ENCODE data around the gene RGMA.

Gene RGMA

GRCh38 chr15:93088981-93089726 lies at the start of gene RGMA:
Gene RGMA, minus strand, starts transcription at chr15:93089211. Its CDS starts 279 bp downstream, at chr15:93088932.
- Histone ChIP-seq H3K4me1 (ENCODE audit: control insufficient read depth in 1 of 2, insufficient read depth in 2 of 2, low read length in 2 of 2) (peaks cover 0 to 12% of the 10 kb centered on the region in 2 donors), H3K9me3 (ENCODE audit: control insufficient read depth in 1 of 2, low read length in 2 of 2) (no peaks in the 10 kb centered on the region), H3K36me3 (ENCODE audit: control insufficient read depth in 1 of 2, insufficient read depth in 2 of 2, low read length in 2 of 2) (no peaks in the 10 kb centered on the region), H3K4me3 (ENCODE audit: low read depth in 1 of 2, low read length in 2 of 2) (peak within 1 kb of the TSS; percentile 66 to 85), H3K27me3 (ENCODE audit: low read depth, low read length) (peaks cover 22% of the 10 kb centered on the region), H3K27ac (ENCODE audit: low read length) (no peak within 1 kb of the TSS)

- no peaks in the 10 kb centered on the region for H3K27me3 ChIP-seq (ENCODE audit: low read depth, low read length)
- no peaks in the 10 kb centered on the region for H3K9me3 ChIP-seq (ENCODE audit: control insufficient read depth in 1 of 2, low read length in 2 of 2)
- no peak overlapping the region for H3K27ac ChIP-seq (ENCODE audit: low read length)
- no peak overlapping the region for H3K4me3 ChIP-seq (ENCODE audit: low read depth in 1 of 2, low read length in 2 of 2)
- no peaks in the 10 kb centered on the region for H3K36me3 ChIP-seq (ENCODE audit: control insufficient read depth in 1 of 2, insufficient read depth in 2 of 2, low read length in 2 of 2)
- H3K4me1 ChIP-seq (ENCODE audit: control insufficient read depth in 1 of 2, insufficient read depth in 2 of 2, low read length in 2 of 2), result no peaks in the 10 kb centered on the region
These were observed 47.6 kb upstream of the RGMA start for GRCh38 chr15:93136606-93137005.

- H3K27ac ChIP-seq (ENCODE audit: low read length), result no peak overlapping the region
- H3K36me3 ChIP-seq (ENCODE audit: control insufficient read depth in 1 of 2, insufficient read depth in 2 of 2, low read length in 2 of 2), result no peaks in the 10 kb centered on the region
- H3K4me1 ChIP-seq (ENCODE audit: control insufficient read depth in 1 of 2, insufficient read depth in 2 of 2, low read length in 2 of 2), result no peaks in the 10 kb centered on the region
- H3K27me3 ChIP-seq (ENCODE audit: low read depth, low read length), result no peaks in the 10 kb centered on the region
- no peak overlapping the region for H3K4me3 ChIP-seq (ENCODE audit: low read depth in 1 of 2, low read length in 2 of 2)
- no peaks in the 10 kb centered on the region for H3K9me3 ChIP-seq (ENCODE audit: control insufficient read depth in 1 of 2, low read length in 2 of 2)
These were observed 47.0 kb upstream of the RGMA start for GRCh38 chr15:93135997-93136397.

- Histone ChIP-seq H3K36me3 (ENCODE audit: control insufficient read depth in 1 of 2, insufficient read depth in 2 of 2, low read length in 2 of 2) (no peaks in the 10 kb centered on the region), H3K4me1 (ENCODE audit: control insufficient read depth in 1 of 2, insufficient read depth in 2 of 2, low read length in 2 of 2) (no peaks in the 10 kb centered on the region), H3K27me3 (ENCODE audit: low read depth, low read length) (no peaks in the 10 kb centered on the region), H3K4me3 (ENCODE audit: low read depth in 1 of 2, low read length in 2 of 2) (no peak overlapping the region), H3K27ac (ENCODE audit: low read length) (no peak overlapping the region), H3K9me3 (ENCODE audit: control insufficient read depth in 1 of 2, low read length in 2 of 2) (no peaks in the 10 kb centered on the region)
These were observed 46.4 kb upstream of the RGMA start for GRCh38 chr15:93135459-93135858.

GRCh38 chr15:93131485-93132095 lies 42.6 kb upstream of the RGMA start:
- Histone ChIP-seq H3K4me3 (ENCODE audit: low read depth in 1 of 2, low read length in 2 of 2) (no peak overlapping the region), H3K27ac (ENCODE audit: low read length) (no peak overlapping the region), H3K4me1 (ENCODE audit: control insufficient read depth in 1 of 2, insufficient read depth in 2 of 2, low read length in 2 of 2) (no peaks in the 10 kb centered on the region), H3K36me3 (ENCODE audit: control insufficient read depth in 1 of 2, insufficient read depth in 2 of 2, low read length in 2 of 2) (no peaks in the 10 kb centered on the region), H3K27me3 (ENCODE audit: low read depth, low read length) (no peaks in the 10 kb centered on the region), H3K9me3 (ENCODE audit: control insufficient read depth in 1 of 2, low read length in 2 of 2) (no peaks in the 10 kb centered on the region)

- no peaks in the 10 kb centered on the region for H3K4me1 ChIP-seq (ENCODE audit: control insufficient read depth in 1 of 2, insufficient read depth in 2 of 2, low read length in 2 of 2)
- H3K9me3 ChIP-seq (ENCODE audit: control insufficient read depth in 1 of 2, low read length in 2 of 2), result no peaks in the 10 kb centered on the region
- no peaks in the 10 kb centered on the region for H3K27me3 ChIP-seq (ENCODE audit: low read depth, low read length)
- no peaks in the 10 kb centered on the region for H3K36me3 ChIP-seq (ENCODE audit: control insufficient read depth in 1 of 2, insufficient read depth in 2 of 2, low read length in 2 of 2)
- H3K4me3 ChIP-seq (ENCODE audit: low read depth in 1 of 2, low read length in 2 of 2), result no peak overlapping the region
- no peak overlapping the region for H3K27ac ChIP-seq (ENCODE audit: low read length)
These were observed 40.9 kb upstream of the RGMA start for GRCh38 chr15:93129702-93130488.

GRCh38 chr15:93127286-93127685 lies 38.3 kb upstream of the RGMA start:
- Histone ChIP-seq H3K27ac (ENCODE audit: low read length) (no peak overlapping the region), H3K4me1 (ENCODE audit: control insufficient read depth in 1 of 2, insufficient read depth in 2 of 2, low read length in 2 of 2) (no peaks in the 10 kb centered on the region), H3K9me3 (ENCODE audit: control insufficient read depth in 1 of 2, low read length in 2 of 2) (no peaks in the 10 kb centered on the region), H3K27me3 (ENCODE audit: low read depth, low read length) (no peaks in the 10 kb centered on the region), H3K36me3 (ENCODE audit: control insufficient read depth in 1 of 2, insufficient read depth in 2 of 2, low read length in 2 of 2) (no peaks in the 10 kb centered on the region), H3K4me3 (ENCODE audit: low read depth in 1 of 2, low read length in 2 of 2) (no peak overlapping the region)

GRCh38 chr15:93126599-93126998 lies 37.6 kb upstream of the RGMA start:
- Histone ChIP-seq H3K4me1 (ENCODE audit: control insufficient read depth in 1 of 2, insufficient read depth in 2 of 2, low read length in 2 of 2) (no peaks in the 10 kb centered on the region), H3K27me3 (ENCODE audit: low read depth, low read length) (no peaks in the 10 kb centered on the region), H3K27ac (ENCODE audit: low read length) (no peak overlapping the region), H3K36me3 (ENCODE audit: control insufficient read depth in 1 of 2, insufficient read depth in 2 of 2, low read length in 2 of 2) (no peaks in the 10 kb centered on the region), H3K4me3 (ENCODE audit: low read depth in 1 of 2, low read length in 2 of 2) (no peak overlapping the region), H3K9me3 (ENCODE audit: control insufficient read depth in 1 of 2, low read length in 2 of 2) (no peaks in the 10 kb centered on the region)

GRCh38 chr15:93126148-93126547 lies 37.1 kb upstream of the RGMA start:
- H3K4me3 ChIP-seq (ENCODE audit: low read depth in 1 of 2, low read length in 2 of 2), result no peak overlapping the region
- no peaks in the 10 kb centered on the region for H3K27me3 ChIP-seq (ENCODE audit: low read depth, low read length)
- no peak overlapping the region for H3K27ac ChIP-seq (ENCODE audit: low read length)
- H3K4me1 ChIP-seq (ENCODE audit: control insufficient read depth in 1 of 2, insufficient read depth in 2 of 2, low read length in 2 of 2), result no peaks in the 10 kb centered on the region
- H3K9me3 ChIP-seq (ENCODE audit: control insufficient read depth in 1 of 2, low read length in 2 of 2), result no peaks in the 10 kb centered on the region
- H3K36me3 ChIP-seq (ENCODE audit: control insufficient read depth in 1 of 2, insufficient read depth in 2 of 2, low read length in 2 of 2), result no peaks in the 10 kb centered on the region

GRCh38 chr15:93124126-93124525 lies 35.1 kb upstream of the RGMA start:
- Histone ChIP-seq H3K27ac (ENCODE audit: low read length) (no peak overlapping the region), H3K36me3 (ENCODE audit: control insufficient read depth in 1 of 2, insufficient read depth in 2 of 2, low read length in 2 of 2) (no peaks in the 10 kb centered on the region), H3K4me1 (ENCODE audit: control insufficient read depth in 1 of 2, insufficient read depth in 2 of 2, low read length in 2 of 2) (no peaks in the 10 kb centered on the region), H3K4me3 (ENCODE audit: low read depth in 1 of 2, low read length in 2 of 2) (no peak overlapping the region), H3K9me3 (ENCODE audit: control insufficient read depth in 1 of 2, low read length in 2 of 2) (no peaks in the 10 kb centered on the region), H3K27me3 (ENCODE audit: low read depth, low read length) (no peaks in the 10 kb centered on the region)

All from muscle layer of duodenum (tissue), 2 donors.